OCI-LY1 (cell line): ENCODE measurements around the gene COBL.

Experiments
- H2AFZ ChIP-seq: fragments of 200-600 bp; sonication (generic), shearing (Covaris generic); 2 replicates; pipeline ENCODE4 v1.6.0; 2014; ENCODE audit warnings: antibody characterized with exemption, mild to moderate bottlenecking, low read length
- H3F3A ChIP-seq: fragments of 200-600 bp; sonication (generic), shearing (Covaris generic); 2 replicates; pipeline ENCODE4 v1.6.0; 2014; ENCODE audit warnings: mild to moderate bottlenecking, antibody characterized with exemption, low read length, moderate library complexity; ENCODE audit not compliant: insufficient read depth
- H3K27ac ChIP-seq: fragments of 200-600 bp; sonication (generic); 2 replicates; pipeline ENCODE4 v1.5.1; 2014; ENCODE audit warnings: low read length, mixed run types, mild to moderate bottlenecking, low read depth; ENCODE audit not compliant: poor library complexity, severe bottlenecking
- H3K27me3 ChIP-seq: fragments of 200-600 bp; sonication (generic); 2 replicates; pipeline ENCODE4 v1.6.0; 2014; ENCODE audit warnings: antibody characterized with exemption, mild to moderate bottlenecking, low read length, moderate library complexity; ENCODE audit not compliant: insufficient read depth
- H3K36me3 ChIP-seq: fragments of 200-600 bp; sonication (generic); 2 replicates; pipeline ENCODE4 v1.6.1; 2014; ENCODE audit warnings: mild to moderate bottlenecking, antibody characterized with exemption, low read length, moderate library complexity, mixed read lengths; ENCODE audit not compliant: insufficient read depth
- H3K4me1 ChIP-seq: fragments of 200-600 bp; sonication (generic); 2 replicates; pipeline ENCODE4 v1.5.1; 2014; ENCODE audit warnings: mild to moderate bottlenecking, low read length, moderate library complexity; ENCODE audit not compliant: insufficient read depth, severe bottlenecking
- H3K4me2 ChIP-seq: fragments of 200-600 bp; sonication (generic), shearing (Covaris generic); 2 replicates; pipeline ENCODE4 v1.6.1; 2014; ENCODE audit warnings: low read length
- H3K4me3 ChIP-seq: fragments of 200-600 bp; sonication (generic); 2 replicates; pipeline ENCODE4 v1.5.1; 2014; ENCODE audit warnings: low read length, low read depth, mild to moderate bottlenecking, mixed read lengths; ENCODE audit not compliant: poor library complexity, severe bottlenecking
- H3K79me2 ChIP-seq: fragments of 200-600 bp; shearing (Covaris generic); 2 replicates; pipeline ENCODE4 v1.6.1; 2016; ENCODE audit warnings: mixed run types, low read length, mixed read lengths; ENCODE audit not compliant: insufficient read depth
- H3K9ac ChIP-seq: fragments of 200-600 bp; sonication (generic), shearing (Covaris generic); 2 replicates; pipeline ENCODE4 v1.6.1; 2014; ENCODE audit warnings: mild to moderate bottlenecking, low read length, mixed read lengths
- H3K9me2 ChIP-seq: fragments of 200-600 bp; sonication (generic), shearing (Covaris generic); 2 replicates; pipeline ENCODE4 v1.6.1; 2014; ENCODE audit warnings: low read depth, mild to moderate bottlenecking, low read length, mixed read lengths
- H3K9me3 ChIP-seq: fragments of 200-600 bp; shearing (Covaris generic); 2 replicates; pipeline ENCODE4 v1.6.1; 2014; ENCODE audit warnings: low read length, mixed read lengths
- H4K20me1 ChIP-seq: fragments of 200-600 bp; sonication (generic), shearing (Covaris generic); 2 replicates; pipeline ENCODE4 v1.6.0; 2016; ENCODE audit warnings: mild to moderate bottlenecking, low read length; ENCODE audit not compliant: insufficient read depth
- EZH2 ChIP-seq: fragments of 200-600 bp; sonication (generic), shearing (Covaris generic); IDR thresholded peaks from 2 replicates; pipeline ENCODE4 v1.8.0; 2017; ENCODE audit warnings: borderline replicate concordance, mixed run types, mild to moderate bottlenecking, antibody characterized with exemption, low read length, moderate library complexity, mixed read lengths
- TF ChIP-seq, protein P1 (sequence below): fragments of 200-600 bp; sonication (generic), shearing (Covaris generic); IDR thresholded peaks from 2 replicates; pipeline ENCODE4 v1.5.1; 2017; ENCODE audit warnings: mild to moderate bottlenecking, antibody characterized with exemption, low read length, moderate library complexity, mixed read lengths

COBL gene

DNA sequence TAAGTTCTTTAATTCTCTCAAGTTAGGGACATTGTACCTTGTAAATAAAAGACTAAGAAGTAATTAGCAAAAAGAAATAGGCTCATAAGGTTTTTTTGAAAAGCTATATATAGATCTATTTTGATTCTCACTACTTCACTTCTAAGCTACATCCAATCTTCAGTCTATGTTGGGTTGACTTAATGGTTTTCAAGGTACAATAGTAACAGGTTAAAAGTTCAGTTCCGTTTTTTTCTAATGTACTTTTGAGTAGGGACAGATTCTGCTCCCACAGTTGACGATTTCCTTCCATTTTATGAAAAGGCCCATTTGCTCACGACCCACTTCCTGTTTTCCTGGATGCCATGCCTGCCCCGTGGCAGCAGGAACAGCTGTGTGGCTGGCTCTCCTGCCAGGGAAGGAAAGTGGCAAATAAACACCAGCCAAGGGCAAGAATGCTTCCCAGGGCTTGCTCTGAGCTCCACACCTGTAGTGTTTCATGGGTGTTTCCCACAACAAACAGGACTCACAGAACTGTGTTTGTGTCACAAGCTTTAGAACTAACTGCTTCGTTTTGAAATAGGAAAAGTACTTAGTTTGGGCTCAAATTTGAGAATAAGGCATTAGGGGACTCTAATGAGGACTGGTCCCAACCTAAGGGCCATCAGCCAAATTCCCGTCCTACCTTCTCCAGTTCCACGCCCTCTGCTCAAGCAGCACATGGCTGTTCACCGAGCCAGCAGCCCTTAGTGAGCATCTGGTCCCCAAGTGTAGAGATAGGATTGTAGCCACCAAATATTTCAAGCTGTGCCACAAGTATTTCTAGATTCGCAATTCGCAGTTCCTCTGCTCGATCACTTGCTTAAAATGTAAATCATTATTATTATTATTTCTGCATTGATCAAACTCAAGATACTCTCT, 240.7 kb downstream of the COBL start:
- Histone ChIP-seq H4K20me1 (no peaks in the 10 kb centered on the region), H3K9ac (no peak overlapping the region), H3K27ac (no peak overlapping the region), H3K27me3 (no peaks in the 10 kb centered on the region; the same call in 1 of the 2 replicates), H3K79me2 (no peaks in the 10 kb centered on the region), H3K9me2 (no peaks in the 10 kb centered on the region), H2AFZ (no peak overlapping the region), H3K9me3 (no peaks in the 10 kb centered on the region), H3K4me2 (no peak overlapping the region), H3K4me3 (no peak overlapping the region), H3K4me1 (no peaks in the 10 kb centered on the region), H3F3A (no peaks in the 10 kb centered on the region), H3K36me3 (no peaks in the 10 kb centered on the region)
- no peak for TF ChIP-seq EZH2
- TF ChIP-seq, protein P1, sequence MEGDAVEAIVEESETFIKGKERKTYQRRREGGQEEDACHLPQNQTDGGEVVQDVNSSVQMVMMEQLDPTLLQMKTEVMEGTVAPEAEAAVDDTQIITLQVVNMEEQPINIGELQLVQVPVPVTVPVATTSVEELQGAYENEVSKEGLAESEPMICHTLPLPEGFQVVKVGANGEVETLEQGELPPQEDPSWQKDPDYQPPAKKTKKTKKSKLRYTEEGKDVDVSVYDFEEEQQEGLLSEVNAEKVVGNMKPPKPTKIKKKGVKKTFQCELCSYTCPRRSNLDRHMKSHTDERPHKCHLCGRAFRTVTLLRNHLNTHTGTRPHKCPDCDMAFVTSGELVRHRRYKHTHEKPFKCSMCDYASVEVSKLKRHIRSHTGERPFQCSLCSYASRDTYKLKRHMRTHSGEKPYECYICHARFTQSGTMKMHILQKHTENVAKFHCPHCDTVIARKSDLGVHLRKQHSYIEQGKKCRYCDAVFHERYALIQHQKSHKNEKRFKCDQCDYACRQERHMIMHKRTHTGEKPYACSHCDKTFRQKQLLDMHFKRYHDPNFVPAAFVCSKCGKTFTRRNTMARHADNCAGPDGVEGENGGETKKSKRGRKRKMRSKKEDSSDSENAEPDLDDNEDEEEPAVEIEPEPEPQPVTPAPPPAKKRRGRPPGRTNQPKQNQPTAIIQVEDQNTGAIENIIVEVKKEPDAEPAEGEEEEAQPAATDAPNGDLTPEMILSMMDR: no peak

DNA sequence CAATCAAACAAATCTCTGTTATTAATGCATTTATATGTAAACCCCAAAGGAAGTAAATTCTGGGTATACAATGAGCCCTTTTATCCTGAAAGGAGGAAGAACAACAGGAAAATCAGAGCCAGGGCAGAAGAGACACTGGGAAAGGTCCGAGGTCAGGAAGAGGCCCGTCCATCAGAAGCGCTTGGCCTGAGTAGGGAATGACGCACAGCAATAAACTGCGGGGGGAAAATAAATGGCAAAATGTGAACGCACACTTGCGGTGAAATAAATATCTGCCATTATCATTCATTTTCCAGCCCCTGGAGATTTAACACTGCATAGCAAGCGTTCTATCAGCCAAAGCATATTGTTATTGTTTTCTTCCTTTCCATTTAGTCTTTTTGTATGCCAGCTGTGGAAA, 243.4 kb downstream of the COBL start:
- no peak overlapping the region for H3K4me2 ChIP-seq
- H3K79me2 ChIP-seq: no peaks in the 10 kb centered on the region
- H3K27me3 ChIP-seq: no peaks in the 10 kb centered on the region
- H3K27ac ChIP-seq: no peak overlapping the region
- H3F3A ChIP-seq: no peaks in the 10 kb centered on the region
- H4K20me1 ChIP-seq: no peaks in the 10 kb centered on the region
- no peak overlapping the region for H3K4me3 ChIP-seq
- H3K4me1 ChIP-seq: no peaks in the 10 kb centered on the region
- H2AFZ ChIP-seq: no peak overlapping the region
- no peaks in the 10 kb centered on the region for H3K9me3 ChIP-seq
- H3K9me2 ChIP-seq: no peaks in the 10 kb centered on the region
- H3K9ac ChIP-seq: no peak overlapping the region
- H3K36me3 ChIP-seq: no peaks in the 10 kb centered on the region
- TF ChIP-seq EZH2: no peak
- TF ChIP-seq, protein P1: no peak

DNA sequence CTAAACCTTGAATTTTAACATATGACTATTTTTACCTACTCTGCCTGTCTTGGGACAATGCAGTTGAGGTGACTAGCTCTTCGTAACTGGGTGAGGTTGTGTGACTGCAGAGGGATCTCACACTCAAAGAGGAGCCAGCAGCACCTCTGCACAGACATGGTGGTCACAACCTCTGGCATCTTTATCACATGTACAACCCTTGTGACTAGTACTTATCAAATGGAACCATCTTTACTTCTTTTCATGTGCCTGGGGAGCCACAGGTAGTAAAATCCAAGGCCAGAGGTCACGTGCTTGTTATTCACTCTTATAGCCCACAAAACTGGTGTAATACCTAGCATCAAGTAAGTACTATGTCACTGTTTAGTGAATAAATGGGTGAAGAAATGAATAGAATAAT, 244.3 kb downstream of the COBL start:
- no peak overlapping the region for H3K9ac ChIP-seq
- no peak overlapping the region for H3K4me3 ChIP-seq
- H3K27me3 ChIP-seq: no peaks in the 10 kb centered on the region
- no peaks in the 10 kb centered on the region for H3K79me2 ChIP-seq
- TF ChIP-seq, protein P1: no peak
- no peak for TF ChIP-seq EZH2
- no peaks in the 10 kb centered on the region for H3K9me3 ChIP-seq
- no peak overlapping the region for H3K27ac ChIP-seq
- no peaks in the 10 kb centered on the region for H4K20me1 ChIP-seq
- H3K9me2 ChIP-seq: no peaks in the 10 kb centered on the region
- H3F3A ChIP-seq: no peaks in the 10 kb centered on the region
- H3K4me2 ChIP-seq: no peak overlapping the region
- H2AFZ ChIP-seq: no peak overlapping the region
- H3K36me3 ChIP-seq: no peaks in the 10 kb centered on the region
- no peaks in the 10 kb centered on the region for H3K4me1 ChIP-seq
